Fibroblast of upper back skin (primary cell): ENCODE data around the gene TTC36.
A peak's percentile ranks its signal among the peaks of the same experiment; 100 is the strongest.
"Not testable (repeated sequence)": the region's sequence is repeated elsewhere in the genome, so short reads cannot be mapped to it uniquely, and the experiment has no call there.

Experiments
- DNase-seq: peaks from one replicate; pipeline ENCODE4 v3.0.0-alpha.2; 2013

TTC36 gene

DNA sequence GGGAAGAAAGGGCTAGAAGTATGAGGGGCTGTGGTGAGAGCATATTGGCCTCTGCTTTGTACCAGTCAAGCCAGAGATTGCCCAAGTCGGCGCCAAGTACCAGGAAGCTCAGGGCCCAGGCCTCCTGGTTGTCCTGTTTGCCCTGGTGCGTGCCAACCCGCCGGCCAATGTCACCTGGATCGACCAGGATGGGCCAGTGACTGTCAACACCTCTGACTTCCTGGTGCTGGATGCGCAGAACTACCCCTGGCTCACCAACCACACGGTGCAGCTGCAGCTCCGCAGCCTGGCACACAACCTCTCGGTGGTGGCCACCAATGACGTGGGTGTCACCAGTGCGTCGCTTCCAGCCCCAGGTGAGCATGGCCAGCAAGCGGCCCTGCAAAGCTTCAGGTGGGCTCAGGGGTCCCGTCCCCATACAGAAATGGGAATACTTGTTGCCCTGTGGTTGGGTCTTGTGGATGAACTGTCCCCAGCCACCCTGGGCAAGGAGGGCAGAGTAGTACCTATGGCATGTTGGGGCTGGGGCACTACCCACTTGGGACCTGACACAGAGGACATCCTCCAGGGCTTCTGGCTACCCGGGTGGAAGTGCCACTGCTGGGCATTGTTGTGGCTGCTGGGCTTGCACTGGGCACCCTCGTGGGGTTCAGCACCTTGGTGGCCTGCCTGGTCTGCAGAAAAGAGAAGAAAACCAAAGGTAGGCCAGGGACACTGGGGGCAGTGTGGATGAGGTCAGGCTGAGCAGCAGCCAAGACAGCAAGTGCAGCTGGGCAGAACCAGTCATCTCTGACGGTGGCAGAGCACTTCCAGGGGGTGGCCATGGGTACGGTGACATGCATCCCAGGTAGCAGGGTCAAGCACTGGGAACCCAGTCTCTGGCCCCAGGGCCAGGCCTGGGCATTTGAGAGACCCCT, 5.8 kb downstream of the TTC36 start:
- DNase-seq: no peak

DNA sequence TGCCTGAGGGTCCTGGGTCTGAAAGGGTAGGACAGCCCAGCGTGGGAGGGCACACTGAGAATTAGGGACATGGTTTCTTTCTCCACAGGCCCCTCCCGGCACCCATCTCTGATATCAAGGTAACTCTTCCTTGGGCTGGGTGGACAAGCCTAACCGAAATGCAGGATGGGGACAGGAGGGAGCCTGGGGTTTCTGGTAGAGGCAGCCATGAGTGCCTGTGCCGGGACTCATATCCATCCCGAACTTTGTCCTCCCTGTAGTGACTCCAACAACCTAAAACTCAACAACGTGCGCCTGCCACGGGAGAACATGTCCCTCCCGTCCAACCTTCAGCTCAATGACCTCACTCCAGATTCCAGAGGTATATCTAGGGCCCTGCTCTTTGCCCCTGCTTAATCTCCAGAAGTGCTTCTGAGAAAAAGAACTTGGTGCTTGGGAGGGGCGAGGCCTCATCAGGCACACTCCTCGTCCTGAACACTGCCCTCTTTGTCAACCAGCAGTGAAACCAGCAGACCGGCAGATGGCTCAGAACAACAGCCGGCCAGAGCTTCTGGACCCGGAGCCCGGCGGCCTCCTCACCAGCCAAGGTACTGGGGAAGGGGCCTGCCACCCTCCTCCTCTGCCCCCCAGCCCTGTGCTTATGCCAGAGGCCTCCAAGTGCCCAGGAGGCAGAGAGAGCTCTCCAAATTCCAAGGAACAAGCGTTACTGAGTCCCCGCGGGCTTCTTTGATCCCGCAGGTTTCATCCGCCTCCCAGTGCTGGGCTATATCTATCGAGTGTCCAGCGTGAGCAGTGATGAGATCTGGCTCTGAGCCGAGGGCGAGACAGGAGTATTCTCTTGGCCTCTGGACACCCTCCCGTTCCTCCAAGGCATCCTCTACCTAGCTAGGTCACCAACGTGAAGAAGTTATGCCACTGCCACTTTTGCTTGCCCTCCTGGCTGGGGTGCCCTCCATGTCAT, 6.8 kb downstream of the TTC36 start:
- no peak for DNase-seq

DNA sequence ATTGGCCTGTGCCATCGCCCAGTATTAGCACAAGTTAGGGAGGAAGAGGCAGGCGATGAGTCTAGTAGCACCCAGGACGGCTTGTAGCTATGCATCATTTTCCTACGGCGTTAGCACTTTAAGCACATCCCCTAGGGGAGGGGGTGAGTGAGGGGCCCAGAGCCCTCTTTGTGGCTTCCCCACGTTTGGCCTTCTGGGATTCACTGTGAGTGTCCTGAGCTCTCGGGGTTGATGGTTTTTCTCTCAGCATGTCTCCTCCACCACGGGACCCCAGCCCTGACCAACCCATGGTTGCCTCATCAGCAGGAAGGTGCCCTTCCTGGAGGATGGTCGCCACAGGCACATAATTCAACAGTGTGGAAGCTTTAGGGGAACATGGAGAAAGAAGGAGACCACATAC, 8.0 kb downstream of the TTC36 start:
- DNase-seq: no peak

DNA sequence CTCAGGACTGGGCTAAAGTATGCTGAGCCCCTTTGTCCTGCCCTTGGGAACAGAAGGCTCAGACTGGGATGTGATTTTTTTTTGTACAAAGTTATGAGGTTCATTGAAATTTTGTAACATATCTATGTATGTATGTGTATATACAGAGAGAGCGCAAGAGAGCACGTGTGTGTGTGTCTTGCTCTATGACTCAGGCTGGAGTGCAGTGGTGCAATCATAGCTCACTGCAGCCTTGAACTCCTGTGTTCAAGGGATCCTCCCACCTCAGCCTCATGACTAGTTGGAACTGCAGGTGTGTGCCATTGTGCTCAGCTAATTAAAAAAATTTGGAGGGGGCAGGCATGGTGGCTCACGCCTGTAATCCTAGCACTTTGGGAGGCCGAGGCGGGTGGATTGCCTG, 9.5 kb downstream of the TTC36 start:
- DNase-seq: peak; percentile 9

DNA sequence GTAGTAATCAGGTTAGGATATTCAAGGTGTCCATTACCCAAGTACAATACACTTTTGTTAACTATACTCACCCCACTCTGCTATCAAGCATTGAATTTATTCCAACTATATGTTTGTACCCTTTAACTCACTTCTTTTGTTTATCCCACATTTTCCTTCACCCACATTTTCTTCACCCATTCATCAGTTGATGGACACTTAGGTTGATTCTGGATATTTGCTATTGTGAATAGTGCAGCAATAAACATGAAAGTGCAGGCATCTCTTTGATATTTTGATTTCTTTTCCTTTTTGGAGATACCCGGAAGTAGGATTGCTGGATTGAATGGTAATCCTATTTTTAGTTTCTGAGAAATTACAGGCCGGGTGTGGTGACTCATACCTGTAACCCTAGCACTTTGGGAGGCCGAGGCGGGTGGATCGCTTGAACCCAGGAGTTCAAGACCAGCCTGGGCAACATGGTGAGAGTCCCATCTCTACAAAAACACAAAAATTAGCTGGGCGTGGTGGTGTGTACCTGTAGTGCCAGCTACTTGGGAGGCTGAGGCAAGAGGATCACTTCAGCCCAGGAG, 10.2 kb downstream of the TTC36 start:
- DNase-seq: no peak

DNA sequence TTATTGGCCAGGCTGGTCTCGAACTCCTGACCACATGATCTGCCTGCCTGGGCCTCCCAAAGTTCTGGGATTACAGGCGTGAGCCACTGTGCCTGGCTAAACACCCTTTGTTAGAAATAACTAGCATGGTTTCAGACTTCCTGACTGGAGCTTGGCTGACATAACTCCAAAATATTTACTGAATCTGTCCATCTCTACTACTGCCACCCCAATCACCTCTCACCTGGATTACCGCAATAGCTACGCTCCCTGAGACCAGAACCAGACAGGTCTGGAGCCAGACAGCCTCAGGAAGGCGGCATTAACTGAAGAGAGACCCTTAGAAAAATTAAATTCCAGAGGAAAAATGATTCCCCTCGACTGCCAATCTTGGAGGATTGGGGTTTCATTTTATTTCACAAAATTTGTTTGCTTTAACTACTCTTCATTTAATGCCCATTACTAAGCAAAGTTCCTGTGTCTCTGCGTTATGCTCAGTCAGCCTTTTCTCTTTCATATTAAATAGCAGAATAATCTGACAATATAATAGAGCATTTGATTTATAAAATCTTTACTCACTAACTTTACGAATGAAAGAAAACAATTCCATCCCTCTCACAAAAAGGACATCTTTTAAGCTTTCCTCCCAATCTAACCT, 16.9 kb downstream of the TTC36 start:
- no peak for DNase-seq

DNA sequence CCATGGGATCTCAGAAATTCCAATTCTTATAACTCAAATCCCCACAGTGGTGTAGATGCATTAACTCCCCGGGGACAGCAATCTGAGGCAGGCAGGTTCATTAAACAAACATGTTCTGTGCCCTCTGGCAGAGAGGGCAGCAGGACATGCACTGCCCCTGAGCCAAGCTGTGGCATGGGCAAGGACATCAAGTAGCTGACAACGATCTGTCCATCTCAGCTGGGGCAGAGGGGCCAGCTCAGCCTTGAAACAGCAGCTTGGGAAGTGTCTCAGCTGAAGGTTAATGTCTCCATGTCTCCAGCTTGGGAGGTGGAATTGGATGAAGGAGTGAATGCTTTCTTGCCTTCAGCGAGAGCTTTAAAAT, 17.4 kb downstream of the TTC36 start:
- DNase-seq: no peak

DNA sequence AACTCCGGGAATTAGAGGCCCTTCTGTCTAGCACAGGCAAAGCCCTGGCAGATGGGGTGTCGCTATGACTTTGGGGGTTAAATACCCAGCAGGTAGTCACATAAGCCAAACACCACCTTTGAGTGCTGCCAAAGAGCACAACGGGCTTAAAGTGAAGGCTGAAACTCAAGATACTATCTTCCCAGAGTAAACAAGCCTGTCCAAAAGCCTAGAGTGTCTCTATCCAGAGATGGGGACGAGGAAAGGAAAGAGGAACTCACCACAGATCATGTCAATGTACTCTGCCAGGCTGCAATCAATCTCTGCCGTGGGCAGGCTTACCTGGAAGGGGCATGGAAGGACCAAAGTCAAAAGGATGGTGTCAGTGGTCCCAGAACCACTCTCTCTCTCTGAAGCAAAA, 18.3 kb downstream of the TTC36 start:
- DNase-seq: no peak

DNA sequence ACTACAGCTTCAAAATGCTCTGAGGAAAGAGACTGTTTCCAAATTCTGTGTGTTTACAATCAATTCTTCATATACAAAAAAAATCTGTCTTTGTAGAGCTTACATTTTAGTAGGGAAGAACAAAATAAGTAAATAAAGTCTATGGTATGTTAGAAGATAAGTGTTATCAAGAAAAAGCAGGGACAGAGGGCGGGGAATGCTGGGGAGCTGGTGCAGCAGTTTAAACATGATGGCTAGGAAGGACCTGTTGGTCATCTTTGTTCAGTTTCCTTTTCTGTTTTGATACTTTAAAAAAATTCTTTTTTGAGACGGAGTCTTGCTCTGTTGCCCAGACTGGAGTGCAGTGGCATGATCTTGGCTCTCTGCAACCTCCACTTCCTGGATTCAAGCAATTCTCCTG, 19.9 kb downstream of the TTC36 start:
- no peak for DNase-seq

DNA sequence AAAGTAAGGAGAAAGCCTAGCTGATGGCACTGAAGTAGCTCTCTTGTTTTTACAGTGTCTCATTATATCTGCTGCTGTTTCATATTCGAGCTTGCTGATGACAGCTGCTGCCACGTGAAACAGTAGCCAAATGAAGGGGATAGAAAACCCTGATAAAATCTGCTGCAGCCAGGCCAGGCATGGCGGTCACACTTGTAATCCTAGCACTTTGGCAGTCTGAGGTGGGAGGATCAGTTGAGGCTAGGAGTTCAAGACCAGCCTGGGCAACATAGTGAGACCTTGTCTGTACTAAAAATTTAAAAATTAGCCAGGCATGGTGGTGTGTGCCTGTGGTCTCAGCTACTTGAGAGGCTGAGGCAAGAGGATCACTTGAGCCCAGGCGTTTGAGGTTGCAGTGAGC, 25.1 kb downstream of the TTC36 start:
- DNase-seq: no peak

DNA sequence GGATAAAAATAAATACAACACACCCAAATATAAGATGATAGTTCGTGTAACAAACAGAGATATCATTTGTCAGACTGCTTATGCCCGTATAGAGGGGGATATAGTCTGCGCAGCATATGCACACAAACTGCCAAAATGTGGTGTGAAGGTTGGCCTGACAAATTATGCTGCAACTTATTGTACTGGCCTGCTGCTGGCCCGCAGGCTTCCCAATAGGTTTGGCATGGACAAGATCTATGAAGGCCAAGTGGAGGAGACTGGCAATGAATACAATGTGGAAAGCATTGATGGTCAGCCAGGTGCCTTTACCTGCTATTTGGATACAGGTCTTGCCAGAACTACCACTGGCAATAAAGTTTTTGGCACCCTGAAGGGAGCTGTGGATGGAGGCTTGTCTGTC, 33.5 kb downstream of the TTC36 start:
- no peak for DNase-seq

DNA sequence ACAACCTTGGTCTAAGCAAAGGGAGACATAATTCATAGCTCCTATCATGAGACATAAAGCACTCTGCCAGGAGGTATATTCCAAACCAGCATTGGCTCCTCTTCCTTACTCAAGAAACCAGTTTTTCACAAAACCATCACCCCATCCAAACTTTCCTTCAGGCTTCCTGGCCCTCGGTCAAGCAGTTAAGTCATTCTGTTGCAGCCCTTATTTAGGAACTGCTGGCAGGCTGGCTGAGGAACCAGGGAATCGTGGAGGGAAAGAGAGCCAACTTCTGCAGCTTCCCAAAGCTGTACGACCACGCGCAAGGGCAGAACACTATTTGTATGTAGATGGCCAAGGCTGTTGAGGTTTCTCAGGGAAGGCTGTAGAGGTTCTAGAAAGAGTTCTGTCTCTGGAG, 37.8 kb downstream of the TTC36 start:
- DNase-seq: peak; percentile 12

DNA sequence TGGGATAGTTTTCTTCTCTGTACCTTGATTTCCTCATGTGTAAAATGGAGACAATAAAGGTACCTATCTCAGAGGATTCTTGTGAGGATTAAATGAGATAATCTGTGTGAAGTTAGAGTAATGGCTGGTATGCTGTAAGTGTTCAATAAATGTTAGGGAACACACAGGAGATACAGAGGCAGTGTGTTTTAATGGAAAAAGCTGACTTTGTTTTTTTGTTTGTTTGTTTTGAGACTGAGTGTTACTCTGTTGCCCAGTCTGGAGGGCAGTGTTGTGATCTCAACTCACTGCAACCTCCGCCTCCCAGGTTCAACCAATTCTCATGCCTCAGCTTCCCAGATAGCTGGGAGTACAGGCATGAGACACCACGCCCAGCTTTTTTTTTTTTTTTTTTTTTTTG, 42.4 kb downstream of the TTC36 start:
- DNase-seq: no peak

DNA sequence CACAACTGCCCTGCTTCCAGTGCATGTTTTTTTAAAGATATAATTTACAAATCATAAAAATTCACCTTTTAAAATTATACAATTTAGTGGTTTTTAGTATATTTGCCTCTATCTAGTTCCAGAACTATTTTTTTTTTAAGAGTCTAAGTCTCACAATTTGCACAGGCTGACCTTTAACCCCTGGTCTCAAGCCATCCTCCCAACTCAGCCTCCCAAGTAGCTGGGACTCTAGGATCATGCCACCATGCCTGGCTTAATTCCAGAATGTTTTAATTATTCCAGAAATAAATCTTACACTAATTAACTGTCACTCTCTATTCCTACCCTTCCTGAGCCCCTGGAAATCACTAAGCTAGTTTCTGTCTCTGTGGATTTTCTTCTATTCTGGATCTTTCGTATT, 43.5 kb downstream of the TTC36 start:
- no peak for DNase-seq

DNA sequence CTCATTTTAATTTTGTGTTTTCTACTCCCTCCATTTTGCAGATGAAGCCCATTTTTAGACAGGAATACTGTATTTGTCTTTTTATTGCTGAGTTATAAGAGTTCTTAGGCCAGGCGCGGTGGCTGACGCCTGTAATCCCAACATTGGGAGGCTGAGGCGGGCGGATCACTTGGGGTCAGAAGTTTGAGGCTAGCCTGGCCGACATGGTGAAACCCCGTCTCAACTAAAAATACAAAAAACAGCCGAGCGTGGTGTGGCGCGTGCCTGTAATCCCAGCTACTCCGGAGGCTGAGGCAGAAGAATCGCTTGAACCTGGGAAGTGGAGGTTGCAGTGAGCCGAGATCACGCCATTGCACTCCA, 44.4 kb downstream of the TTC36 start:
- DNase-seq: peak; percentile 3

DNA sequence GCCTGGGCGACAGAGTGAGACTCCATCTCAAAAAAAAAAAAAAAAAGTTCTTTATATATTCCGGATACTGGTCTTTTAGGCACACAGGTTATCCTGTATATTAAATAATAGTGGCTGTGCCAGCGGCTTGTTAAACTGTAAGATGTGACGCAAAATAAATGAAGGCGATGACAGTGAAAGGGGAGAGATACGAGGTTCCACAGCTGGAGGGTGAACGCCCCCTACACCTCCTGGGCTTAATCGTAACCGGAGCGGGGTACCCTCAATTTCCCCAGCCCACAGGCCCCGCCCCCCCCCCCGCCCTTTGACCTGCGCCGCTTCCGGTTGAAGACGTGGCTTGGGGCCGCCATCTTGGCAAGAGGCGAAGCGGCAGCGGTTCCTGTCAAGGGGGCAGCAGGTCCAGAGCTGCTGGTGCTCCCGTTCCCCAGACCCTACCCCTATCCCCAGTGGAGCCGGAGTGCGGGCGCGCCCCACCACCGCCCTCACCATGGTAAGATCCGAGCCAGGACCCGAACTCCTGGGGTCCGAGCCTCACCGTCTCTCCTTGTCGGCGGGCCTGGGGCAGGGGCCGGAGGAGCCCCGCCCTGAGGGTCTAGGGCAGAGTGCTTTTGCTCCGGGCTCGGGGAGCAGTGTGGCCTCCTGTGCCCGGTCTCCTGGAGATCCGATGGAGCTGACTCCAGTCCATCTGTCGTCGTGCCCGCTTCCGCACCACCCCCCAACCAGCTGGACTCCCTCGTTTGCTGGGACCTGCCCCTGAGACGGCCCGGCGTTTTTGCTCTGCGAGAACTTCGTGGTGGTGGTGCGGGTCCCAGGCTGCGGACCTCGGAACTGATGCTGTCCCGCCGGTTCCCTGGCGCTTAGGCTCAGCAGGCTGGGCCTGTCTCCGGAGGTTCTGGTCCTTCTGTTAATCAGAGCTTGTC, 45.0 kb downstream of the TTC36 start, which contains the start of gene ARCN1:
Gene ARCN1 (plus strand): TSS at position 349 of the 920 bp plus-strand sequence. CDS start 139 bp downstream, at position 488.
- peak; percentile 82 for DNase-seq

DNA sequence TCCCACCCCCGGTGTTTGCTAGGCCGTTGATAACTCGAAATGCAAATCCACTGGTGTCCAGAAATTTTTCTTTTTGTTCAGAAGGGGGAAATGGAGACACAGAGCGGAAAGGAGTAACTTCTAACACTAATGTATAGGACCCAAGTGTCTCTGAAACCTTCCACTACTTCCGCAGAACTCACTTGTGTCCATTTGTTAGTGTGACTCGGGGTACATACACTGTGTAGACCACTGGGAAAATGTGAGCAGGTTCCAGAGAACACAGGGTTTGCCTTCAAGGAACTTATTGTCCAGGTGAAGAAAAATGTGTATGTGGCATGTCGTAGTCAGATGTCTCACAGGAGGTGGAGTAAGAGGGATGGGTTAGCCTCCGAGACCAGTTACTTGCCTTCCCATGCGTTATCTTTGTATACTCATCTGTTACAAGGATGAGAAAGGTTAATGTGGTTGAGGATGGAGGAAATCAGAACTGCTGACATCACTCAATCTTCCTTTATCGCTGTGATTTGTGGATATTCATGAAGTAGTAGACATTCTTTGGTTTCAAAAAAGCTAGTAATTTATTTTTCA, 45.8 kb downstream of the TTC36 start:
- peak; percentile 56 for DNase-seq

DNA sequence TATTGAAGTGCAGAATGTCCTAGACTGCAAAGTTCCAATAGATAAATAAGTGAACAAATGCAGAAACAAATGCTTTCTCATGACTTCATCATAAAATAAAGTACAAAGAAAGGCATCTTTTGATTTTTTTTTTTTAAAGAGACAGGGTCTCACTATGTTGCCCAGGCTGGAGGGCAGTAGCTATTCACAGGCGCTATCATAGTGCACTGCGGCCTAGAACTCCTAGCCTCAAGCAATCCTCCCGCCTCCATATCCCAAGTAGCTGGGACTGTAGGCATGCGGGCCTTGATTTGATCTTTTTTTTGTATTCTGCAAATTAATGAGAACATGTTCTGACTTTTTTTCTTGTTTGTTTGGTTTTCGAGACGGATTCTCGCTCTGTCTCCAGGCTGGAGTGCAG, 47.4 kb downstream of the TTC36 start:
- no peak for DNase-seq

DNA sequence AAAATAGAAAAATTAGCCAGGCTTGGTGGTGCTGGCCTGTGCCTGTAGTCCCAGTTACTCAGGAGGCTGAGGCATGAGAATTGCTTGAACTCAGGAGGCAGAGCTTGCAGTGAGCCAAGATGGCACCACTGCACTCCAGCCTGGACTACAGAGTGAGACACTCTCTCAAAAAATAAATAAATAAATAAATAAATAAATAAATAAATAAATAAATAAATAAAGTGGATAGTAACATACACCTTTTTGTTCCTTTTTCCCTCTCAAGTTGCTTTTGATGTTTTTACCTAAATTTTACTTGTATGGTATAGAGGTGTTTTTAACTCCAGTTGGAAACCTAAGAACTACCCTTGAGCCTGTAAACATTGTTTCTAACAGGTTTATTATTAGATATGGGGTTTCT, 50.7 kb downstream of the TTC36 start:
- not testable (repeated sequence) for DNase-seq
